CD4-positive, alpha-beta T cell treated with Interleukin-6 for 4 hours (primary cell): ENCODE results near the gene ASH1L.

Experiments
- DNase-seq: peaks from one replicate; pipeline ENCODE4 v3.0.0-alpha.2; 2020; ENCODE audit warnings: mixed read lengths

ASH1L gene

GRCh38 chr1:155324717-155325602 lies 237.6 kb downstream of the ASH1L start:
- DNase-seq = peak; percentile 11

DNA sequence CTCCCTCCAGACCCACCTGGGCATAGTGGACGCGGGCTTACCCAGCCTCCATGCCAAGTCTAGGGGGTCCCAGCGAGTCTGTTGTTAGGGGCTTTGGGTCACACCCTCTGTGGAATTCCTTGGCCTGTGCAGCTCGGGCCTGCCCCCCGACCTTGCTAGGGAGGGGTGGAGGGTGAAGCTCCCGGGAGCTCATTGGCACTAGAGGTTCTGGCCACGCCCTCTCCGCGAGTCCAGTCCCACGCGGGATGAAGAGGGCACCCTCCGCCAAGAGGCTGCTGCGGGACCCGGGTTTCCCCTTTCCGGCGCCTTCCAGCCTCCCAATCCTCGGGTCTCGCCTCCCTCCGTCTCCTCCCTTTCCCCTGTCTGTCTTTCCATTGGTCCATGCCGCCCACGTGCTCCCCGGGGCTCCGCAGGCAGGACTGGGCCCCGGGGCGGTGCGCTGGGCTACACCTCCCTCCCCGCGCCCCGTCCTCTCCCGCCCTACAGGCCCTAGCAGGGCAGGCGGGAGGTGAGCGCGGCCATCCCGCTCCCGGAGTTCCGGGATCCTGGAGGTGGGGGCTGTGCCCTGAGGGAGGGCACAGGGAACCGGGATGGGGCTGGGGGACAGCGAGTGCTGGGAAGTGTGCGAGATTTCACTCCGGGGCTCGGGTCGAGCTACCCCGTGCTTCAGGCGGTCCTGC lies 238.4 kb downstream of the ASH1L start:
- peak; percentile 88 for DNase-seq

DNA sequence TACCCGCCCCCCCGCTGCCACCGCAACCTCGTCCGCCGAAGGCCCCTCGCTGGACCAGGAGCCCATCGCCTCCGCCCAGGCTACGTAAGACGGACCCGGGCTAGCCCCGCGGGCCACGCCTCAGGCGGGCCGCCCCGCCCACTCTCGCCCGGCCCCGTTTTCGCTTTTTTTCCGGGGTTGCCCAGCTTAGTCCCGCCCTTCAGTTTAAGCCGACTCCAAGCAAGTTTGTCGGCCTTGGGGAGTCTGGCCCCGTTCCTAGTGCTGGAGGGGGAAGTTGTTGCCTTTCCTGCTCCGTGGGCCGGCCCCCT lies 238.9 kb downstream of the ASH1L start:
- DNase-seq = peak; percentile 85

GRCh38 chr1:155322953-155323728 lies 239.5 kb downstream of the ASH1L start:
- peak; percentile 89 for DNase-seq

DNA sequence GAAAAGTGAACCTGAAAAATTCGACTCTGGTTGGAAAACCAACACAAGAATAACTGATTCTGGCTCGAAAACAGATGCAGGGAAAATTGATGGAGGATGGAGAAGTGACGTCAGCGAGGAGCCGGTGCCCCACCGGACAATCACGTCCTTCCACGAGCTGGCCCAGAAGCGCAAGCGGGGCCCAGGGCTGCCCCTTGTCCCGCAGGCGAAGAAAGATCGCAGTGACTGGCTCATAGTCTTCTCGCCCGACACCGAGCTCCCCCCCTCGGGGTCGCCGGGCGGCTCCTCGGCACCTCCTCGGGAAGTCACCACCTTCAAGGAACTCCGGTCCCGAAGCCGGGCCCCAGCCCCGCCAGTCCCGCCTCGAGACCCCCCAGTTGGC lies 240.0 kb downstream of the ASH1L start:
- peak; percentile 10 for DNase-seq

GRCh38 chr1:155321639-155322503 lies 240.7 kb downstream of the ASH1L start:
- no peak for DNase-seq

DNA sequence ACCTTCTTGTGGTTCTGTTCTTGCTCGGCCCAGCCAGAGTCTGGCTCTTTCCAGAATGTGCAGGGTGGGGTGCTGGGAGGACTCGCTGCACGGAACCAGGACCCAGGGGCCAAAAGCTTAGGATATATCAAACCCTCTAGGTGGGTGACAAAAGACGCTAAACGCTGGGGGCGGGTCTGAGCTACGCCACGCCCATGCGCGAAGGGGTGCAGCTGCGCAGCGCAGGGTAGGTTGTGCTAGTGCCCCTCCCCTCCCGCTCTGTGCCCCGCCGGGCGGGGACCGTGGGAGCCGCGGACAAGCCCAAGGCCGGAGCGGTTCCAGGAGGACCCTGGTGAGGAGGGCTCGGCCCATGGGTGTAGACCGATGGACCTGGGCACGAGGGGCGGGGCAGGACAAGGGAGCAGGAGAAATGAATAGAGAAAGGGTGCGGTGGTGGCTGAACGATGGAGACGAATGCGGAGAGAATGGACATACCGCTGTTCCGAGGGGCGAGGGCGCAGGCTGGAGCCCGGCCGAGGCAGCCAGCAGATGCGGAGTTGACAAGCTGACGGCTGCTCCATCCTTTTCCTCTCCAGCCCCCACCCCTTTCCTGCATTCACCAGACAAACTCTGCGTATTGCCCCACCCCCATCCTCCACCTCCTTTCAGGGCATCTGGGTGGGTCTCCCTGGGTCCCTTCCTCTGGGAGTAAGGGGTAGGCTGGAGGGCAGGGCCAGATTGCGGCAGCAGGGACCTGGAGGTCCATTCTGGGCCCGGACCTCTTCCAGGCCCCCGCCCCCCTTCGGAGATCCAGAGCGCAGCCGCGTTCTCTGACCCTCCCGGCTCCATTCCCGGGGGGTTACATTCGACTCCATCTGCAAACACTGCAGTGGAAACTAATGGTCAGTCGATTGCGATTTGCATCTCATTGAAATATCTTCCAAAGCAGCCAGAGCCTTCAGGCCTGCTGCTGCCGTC lies 241.7 kb downstream of the ASH1L start, which contains the start of gene RUSC1:
Gene RUSC1, plus strand, starts transcription at position 234 of the 957 bp plus-strand sequence. CDS start 880 bp downstream, outside the sequence.
- peak; percentile 86 for DNase-seq

- DNase-seq = no peak
These were observed 242.4 kb downstream of the ASH1L start for GRCh38 chr1:155320252-155320651.

DNA sequence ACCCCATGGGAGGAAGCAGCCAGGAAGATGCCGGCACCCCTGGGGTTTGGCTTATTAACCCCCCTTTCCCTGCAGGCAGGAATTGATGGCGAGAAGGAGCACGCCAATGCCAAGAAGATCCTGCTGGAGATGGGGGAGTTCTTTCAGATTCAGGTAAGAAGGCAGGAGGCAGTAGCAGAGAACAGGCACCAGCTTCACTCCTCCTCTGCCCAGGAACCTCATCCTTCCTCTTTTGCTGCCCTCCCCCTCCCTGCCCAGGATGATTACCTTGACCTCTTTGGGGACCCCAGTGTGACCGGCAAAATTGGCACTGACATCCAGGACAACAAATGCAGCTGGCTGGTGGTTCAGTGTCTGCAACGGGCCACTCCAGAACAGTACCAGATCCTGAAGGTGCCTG lies 243.1 kb downstream of the ASH1L start:
- no peak for DNase-seq

GRCh38 chr1:155318082-155318481 lies 244.5 kb downstream of the ASH1L start:
- DNase-seq = no peak

GRCh38 chr1:155316922-155317321 lies 245.7 kb downstream of the ASH1L start:
- no peak for DNase-seq

- no peak for DNase-seq
These were observed 249.3 kb downstream of the ASH1L start for GRCh38 chr1:155313261-155313660.

- no peak for DNase-seq
These were observed 253.1 kb downstream of the ASH1L start for GRCh38 chr1:155309423-155310021.

- peak; percentile 97 for DNase-seq
These were observed 253.8 kb downstream of the ASH1L start, which contains the start of gene FDPS for GRCh38 chr1:155308493-155309422. FDPS (plus strand) TSS chr1:155308866; CDS start chr1:155309790, 924 bp downstream.

GRCh38 chr1:155307247-155307740 lies 255.3 kb downstream of the ASH1L start:
- no peak for DNase-seq

- DNase-seq = no peak
These were observed 256.7 kb downstream of the ASH1L start for GRCh38 chr1:155305881-155306391.

GRCh38 chr1:155304558-155305063 lies 258.0 kb downstream of the ASH1L start:
- no peak for DNase-seq

GRCh38 chr1:155301342-155301841 lies 261.2 kb downstream of the ASH1L start, which contains the start of gene PKLR:
PKLR (minus strand) TSS chr1:155301438; CDS start chr1:155301395, 43 bp downstream.
- DNase-seq = no peak
